MM.1S (cell line): ENCODE data around the gene CDHR1.

Experiments
- EZH2 ChIP-seq: fragments of 300-600 bp; sonication (generic); optimal IDR thresholded peaks from 2 replicates; pipeline ENCODE3; 2017; ENCODE audit warnings: low read depth, mild to moderate bottlenecking, antibody characterized with exemption, low read length, mixed read lengths
- TF ChIP-seq, protein P1 (sequence below): fragments of 300-600 bp; sonication (generic); IDR thresholded peaks from 2 replicates; pipeline ENCODE4 v1.5.1; 2016; ENCODE audit warnings: antibody characterized with exemption, low read length, mixed read lengths

DNA sequence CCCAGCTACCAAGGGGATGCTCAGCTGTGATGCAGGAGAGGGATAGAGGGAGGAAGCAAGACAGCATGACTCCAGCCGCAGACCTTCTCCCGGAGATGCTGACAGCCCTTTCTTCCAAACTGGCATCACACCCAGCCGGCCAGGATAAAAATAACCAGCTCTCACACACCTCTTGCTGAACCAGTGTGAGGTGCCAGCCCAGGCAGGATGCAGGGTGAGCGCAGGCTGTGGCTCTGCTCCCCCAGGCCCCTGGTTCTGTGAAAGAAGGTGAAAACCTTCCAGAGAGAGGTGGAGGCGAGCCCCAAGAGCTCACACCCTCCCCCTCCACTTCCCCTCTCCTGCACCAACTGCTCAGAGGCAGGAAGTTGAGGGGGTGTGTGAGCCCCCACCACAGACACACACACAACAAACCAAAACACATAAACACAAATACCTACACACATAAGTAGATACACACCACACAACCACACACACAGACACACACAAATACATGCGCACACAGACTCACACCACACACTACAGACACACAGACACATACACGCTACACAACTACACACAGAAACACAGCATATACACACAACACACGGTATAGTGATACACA, 16.7 kb upstream of the CDHR1 start:
- no peak for TF ChIP-seq EZH2
- TF ChIP-seq, protein P1, sequence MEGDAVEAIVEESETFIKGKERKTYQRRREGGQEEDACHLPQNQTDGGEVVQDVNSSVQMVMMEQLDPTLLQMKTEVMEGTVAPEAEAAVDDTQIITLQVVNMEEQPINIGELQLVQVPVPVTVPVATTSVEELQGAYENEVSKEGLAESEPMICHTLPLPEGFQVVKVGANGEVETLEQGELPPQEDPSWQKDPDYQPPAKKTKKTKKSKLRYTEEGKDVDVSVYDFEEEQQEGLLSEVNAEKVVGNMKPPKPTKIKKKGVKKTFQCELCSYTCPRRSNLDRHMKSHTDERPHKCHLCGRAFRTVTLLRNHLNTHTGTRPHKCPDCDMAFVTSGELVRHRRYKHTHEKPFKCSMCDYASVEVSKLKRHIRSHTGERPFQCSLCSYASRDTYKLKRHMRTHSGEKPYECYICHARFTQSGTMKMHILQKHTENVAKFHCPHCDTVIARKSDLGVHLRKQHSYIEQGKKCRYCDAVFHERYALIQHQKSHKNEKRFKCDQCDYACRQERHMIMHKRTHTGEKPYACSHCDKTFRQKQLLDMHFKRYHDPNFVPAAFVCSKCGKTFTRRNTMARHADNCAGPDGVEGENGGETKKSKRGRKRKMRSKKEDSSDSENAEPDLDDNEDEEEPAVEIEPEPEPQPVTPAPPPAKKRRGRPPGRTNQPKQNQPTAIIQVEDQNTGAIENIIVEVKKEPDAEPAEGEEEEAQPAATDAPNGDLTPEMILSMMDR: no peak
